ENCODE data around the gene EML3. TPM values are rescaled to one million over a fixed set of nuclear protein-coding genes. Genes with fewer than 3 reads are reported as not detected.

The EML3 gene
- total RNA-seq, 1 experiment from 2014 or later: 51.1 TPM

GRCh38 chr11:62559204-62559603, 53.4 kb downstream of the EML3 start (continued):
- no peak for TF ChIP-seq ZNF425 (CRISPR knock-in tag; conservative IDR thresholded peaks at IDR 0.05)
- TF ChIP-seq ESRRA (CRISPR knock-in tag; IDR thresholded peaks at IDR 0.05; ENCODE audit: borderline replicate concordance): no peak

DNA sequence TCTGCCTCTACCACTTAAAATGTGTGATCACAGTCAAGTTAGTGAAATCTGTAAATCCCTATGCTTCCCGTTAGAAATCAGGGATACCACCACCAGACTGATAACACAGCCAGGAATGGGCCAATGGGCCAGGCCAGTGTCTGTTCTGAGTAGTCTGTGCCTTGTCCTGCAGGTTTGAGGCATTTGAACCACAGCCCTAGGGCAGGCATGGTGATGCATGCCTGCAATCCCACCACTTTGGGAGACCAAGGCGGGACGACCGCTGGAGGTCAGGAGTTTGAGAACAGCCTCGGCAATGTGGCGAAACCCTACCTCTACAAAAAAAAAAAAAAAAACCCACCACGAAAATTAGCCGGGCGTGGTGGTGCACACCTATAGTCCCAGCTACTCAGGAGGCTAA, 53.9 kb downstream of the EML3 start:
- Mint-ChIP-seq H3K4me1 (peaks cover 81% of the 10 kb centered on the region), H3K36me3 (peaks cover 46% of the 10 kb centered on the region)
- no peak for DNase-seq (ENCODE audit: low spot score)

GRCh38 chr11:62556875-62557631, 55.5 kb downstream of the EML3 start:
- H3K27me3 Mint-ChIP-seq (ENCODE audit: low read depth): no peaks in the 10 kb centered on the region
- H3K9me3 Mint-ChIP-seq: no peaks in the 10 kb centered on the region
- peaks cover 37% of the 10 kb centered on the region for H3K36me3 Mint-ChIP-seq
- H3K4me1 Mint-ChIP-seq: peaks cover 85% of the 10 kb centered on the region
- ATAC-seq (no peak), DNase-seq (ENCODE audit: low spot score) (no peak)
- H3K27ac Mint-ChIP-seq: peak overlapping the region; percentile 97
- POLR2A ChIA-PET: interaction anchor here (0.8 to 1.4 kb wide), 3 partner anchors 13 to 52 kb away, joined by 3 to 4 read pairs (median 4); partner anchors contain the start of gene EEF1G
- no peak overlapping the region for H3K4me3 Mint-ChIP-seq
- CTCF ChIA-PET: interaction anchor here (0.5 to 11.8 kb wide), 6 partner anchors 12 to 186 kb away, joined by 3 to 311 read pairs (median 6); partner anchors contain the start of gene AHNAK
- TF ChIP-seq ZNF263 (CRISPR knock-in tag; IDR thresholded peaks at IDR 0.05; ENCODE audit: low read depth): no peak
- TF ChIP-seq JUN (CRISPR knock-in tag; IDR thresholded peaks at IDR 0.05): no peak
- TF ChIP-seq SMAD3 (CRISPR knock-in tag; IDR thresholded peaks at IDR 0.05; ENCODE audit: borderline replicate concordance): no peak
- TF ChIP-seq CBFB (CRISPR knock-in tag; IDR thresholded peaks at IDR 0.05; ENCODE audit: low read depth): no peak
- TF ChIP-seq ZSCAN18 (CRISPR knock-in tag; IDR thresholded peaks at IDR 0.05): no peak
- no peak for TF ChIP-seq ZNF219 (CRISPR knock-in tag; IDR thresholded peaks at IDR 0.05; ENCODE audit: borderline replicate concordance)
- TF ChIP-seq ZNF281 (CRISPR knock-in tag; IDR thresholded peaks at IDR 0.05): no peak
- TF ChIP-seq ZNF425 (CRISPR knock-in tag; conservative IDR thresholded peaks at IDR 0.05): 0 out of 2 replicates have a peak, but pooled peaks have one; percentile 4
- TF ChIP-seq, protein P1, sequence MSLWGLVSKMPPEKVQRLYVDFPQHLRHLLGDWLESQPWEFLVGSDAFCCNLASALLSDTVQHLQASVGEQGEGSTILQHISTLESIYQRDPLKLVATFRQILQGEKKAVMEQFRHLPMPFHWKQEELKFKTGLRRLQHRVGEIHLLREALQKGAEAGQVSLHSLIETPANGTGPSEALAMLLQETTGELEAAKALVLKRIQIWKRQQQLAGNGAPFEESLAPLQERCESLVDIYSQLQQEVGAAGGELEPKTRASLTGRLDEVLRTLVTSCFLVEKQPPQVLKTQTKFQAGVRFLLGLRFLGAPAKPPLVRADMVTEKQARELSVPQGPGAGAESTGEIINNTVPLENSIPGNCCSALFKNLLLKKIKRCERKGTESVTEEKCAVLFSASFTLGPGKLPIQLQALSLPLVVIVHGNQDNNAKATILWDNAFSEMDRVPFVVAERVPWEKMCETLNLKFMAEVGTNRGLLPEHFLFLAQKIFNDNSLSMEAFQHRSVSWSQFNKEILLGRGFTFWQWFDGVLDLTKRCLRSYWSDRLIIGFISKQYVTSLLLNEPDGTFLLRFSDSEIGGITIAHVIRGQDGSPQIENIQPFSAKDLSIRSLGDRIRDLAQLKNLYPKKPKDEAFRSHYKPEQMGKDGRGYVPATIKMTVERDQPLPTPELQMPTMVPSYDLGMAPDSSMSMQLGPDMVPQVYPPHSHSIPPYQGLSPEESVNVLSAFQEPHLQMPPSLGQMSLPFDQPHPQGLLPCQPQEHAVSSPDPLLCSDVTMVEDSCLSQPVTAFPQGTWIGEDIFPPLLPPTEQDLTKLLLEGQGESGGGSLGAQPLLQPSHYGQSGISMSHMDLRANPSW (CRISPR knock-in tag; conservative IDR thresholded peaks at IDR 0.05; ENCODE audit: low read depth): no peak
- TF ChIP-seq EMX1 (CRISPR knock-in tag; IDR thresholded peaks at IDR 0.05): peak; percentile 25; the same call in 1 of the 2 replicates
- TF ChIP-seq, protein P2, sequence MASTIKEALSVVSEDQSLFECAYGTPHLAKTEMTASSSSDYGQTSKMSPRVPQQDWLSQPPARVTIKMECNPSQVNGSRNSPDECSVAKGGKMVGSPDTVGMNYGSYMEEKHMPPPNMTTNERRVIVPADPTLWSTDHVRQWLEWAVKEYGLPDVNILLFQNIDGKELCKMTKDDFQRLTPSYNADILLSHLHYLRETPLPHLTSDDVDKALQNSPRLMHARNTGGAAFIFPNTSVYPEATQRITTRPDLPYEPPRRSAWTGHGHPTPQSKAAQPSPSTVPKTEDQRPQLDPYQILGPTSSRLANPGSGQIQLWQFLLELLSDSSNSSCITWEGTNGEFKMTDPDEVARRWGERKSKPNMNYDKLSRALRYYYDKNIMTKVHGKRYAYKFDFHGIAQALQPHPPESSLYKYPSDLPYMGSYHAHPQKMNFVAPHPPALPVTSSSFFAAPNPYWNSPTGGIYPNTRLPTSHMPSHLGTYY (CRISPR knock-in tag; IDR thresholded peaks at IDR 0.05): no peak
- TF ChIP-seq, protein P3, sequence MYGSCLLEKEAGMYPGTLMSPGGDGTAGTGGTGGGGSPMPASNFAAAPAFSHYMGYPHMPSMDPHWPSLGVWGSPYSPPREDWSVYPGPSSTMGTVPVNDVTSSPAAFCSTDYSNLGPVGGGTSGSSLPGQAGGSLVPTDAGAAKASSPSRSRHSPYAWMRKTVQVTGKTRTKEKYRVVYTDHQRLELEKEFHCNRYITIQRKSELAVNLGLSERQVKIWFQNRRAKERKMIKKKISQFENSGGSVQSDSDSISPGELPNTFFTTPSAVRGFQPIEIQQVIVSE (CRISPR knock-in tag; IDR thresholded peaks at IDR 0.05; ENCODE audit: borderline replicate concordance): no peak

More for the DNA sequence above, 53.9 kb downstream of the EML3 start:
- H3K27me3 Mint-ChIP-seq (ENCODE audit: low read depth): no peaks in the 10 kb centered on the region
- no peak overlapping the region; the same call in 1 of the 2 replicates for H3K27ac Mint-ChIP-seq
- TF ChIP-seq GTF2I (CRISPR knock-in tag; conservative IDR thresholded peaks at IDR 0.05) (no peak), JAZF1 (CRISPR knock-in tag; IDR thresholded peaks at IDR 0.05) (no peak), FOXP1 (CRISPR knock-in tag; IDR thresholded peaks at IDR 0.05; ENCODE audit: borderline replicate concordance) (no peak), NFE2L1 (CRISPR knock-in tag; IDR thresholded peaks at IDR 0.05) (0 out of 2 replicates have a peak, but pooled peaks have one; percentile 22)
- H3K4me3 Mint-ChIP-seq: no peak overlapping the region
- no peak for ATAC-seq
- H3K9me3 Mint-ChIP-seq: no peaks in the 10 kb centered on the region
- CTCF ChIA-PET: interaction anchor here (3.6 to 11.8 kb wide), 2 partner anchors 14 to 134 kb away, joined by 106 to 311 read pairs; partner anchors contain the start of gene AHNAK
- POLR2A ChIA-PET: interaction anchor here (0.9 to 3.3 kb wide), 2 partner anchors 15 to 16 kb away, joined by 3 to 13 read pairs; no protein-coding TSS in a partner anchor

All from WTC11 (cell line).